Fibroblast of mammary gland (primary cell): Measurements from ENCODE around the gene PCGF3.

Experiments used
- DNase-seq: peaks from one replicate; pipeline ENCODE4 v3.0.0-alpha.2; 2010; ENCODE audit warnings: low read depth
- H3K4me3 ChIP-seq: 2 replicates; pipeline ENCODE4 v1.5.1; 2011; ENCODE audit warnings: low read depth, mild to moderate bottlenecking, low read length, moderate library complexity; ENCODE audit not compliant: control insufficient read depth
- TF ChIP-seq, protein P1 (sequence below): conservative IDR thresholded peaks from 2 replicates; pipeline ENCODE4 v1.5.1; 2011; ENCODE audit warnings: low read depth, low read length, inconsistent platforms; ENCODE audit not compliant: control insufficient read depth, insufficient read depth

PCGF3 gene

DNA sequence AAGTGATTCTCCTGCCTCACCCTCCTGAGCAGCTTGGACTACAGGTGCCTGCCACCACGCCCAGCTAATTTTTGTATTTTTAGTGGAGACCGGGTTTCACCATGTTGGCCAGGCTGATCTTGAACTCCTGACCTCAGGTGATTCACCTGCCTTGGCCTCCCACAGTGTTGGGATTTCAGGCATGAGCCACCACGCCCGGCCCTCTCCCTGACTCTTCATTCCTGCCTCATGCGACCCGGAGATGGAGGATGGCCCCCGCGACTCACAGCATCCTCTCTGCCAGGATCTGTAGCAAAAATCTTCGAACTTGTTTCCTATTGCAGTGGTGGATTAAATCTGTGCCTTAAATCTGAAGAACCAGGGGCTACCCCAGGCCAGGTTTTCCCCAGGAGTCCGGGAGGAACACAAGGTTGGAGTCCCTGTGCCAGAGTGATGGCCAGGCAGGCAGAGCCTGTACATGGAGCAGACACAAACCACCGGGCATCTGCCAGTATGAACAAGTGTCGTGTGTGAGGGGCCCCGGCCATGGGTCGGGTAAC is 108.7 kb downstream of the PCGF3 start:
- no peak for DNase-seq
- TF ChIP-seq, protein P1, sequence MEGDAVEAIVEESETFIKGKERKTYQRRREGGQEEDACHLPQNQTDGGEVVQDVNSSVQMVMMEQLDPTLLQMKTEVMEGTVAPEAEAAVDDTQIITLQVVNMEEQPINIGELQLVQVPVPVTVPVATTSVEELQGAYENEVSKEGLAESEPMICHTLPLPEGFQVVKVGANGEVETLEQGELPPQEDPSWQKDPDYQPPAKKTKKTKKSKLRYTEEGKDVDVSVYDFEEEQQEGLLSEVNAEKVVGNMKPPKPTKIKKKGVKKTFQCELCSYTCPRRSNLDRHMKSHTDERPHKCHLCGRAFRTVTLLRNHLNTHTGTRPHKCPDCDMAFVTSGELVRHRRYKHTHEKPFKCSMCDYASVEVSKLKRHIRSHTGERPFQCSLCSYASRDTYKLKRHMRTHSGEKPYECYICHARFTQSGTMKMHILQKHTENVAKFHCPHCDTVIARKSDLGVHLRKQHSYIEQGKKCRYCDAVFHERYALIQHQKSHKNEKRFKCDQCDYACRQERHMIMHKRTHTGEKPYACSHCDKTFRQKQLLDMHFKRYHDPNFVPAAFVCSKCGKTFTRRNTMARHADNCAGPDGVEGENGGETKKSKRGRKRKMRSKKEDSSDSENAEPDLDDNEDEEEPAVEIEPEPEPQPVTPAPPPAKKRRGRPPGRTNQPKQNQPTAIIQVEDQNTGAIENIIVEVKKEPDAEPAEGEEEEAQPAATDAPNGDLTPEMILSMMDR, result no peak
- no peak overlapping the region for H3K4me3 ChIP-seq

GRCh38 chr4:815464-816146 is 110.0 kb downstream of the PCGF3 start:
- TF ChIP-seq, protein P1, result no peak
- H3K4me3 ChIP-seq, result no peak overlapping the region
- DNase-seq, result no peak

DNA sequence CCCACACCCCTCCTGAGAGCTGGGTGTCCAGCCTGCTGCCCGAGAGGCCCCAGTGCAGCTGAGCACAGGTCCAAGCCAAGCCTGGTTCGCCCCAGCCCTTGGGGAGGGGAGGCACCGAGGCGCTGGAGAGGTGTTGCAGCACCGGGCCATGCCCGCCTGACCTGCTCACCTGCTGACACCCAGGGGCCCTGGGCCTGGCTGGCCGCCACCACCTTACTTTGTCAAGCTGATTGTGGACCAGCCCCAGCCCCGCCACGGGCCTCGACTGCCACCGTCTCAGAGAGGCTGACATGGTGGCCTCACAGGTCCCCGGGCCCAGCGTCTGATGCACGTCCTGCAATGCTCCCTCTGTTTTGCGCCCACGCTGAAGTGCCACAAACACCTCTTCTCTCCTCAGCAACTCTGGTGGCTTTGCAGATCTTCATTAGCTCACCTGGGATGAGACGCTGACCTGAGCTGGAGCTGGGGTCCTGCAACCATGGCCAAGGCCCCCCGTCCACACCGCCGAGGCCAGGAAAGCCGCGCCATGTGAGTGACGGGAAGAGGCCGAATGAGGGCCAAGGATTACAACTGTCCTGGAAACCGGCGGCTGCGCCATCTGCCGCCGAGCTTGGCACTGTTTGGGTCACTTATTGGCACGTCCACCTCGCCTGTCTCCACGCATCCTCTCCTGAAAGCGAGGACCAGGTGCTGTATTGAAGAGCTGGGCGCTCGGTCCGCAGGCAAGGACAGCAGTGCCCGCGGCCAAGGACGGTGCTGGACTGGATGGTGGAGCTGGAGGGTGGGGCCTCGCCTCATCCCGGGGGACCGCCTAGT is 112.7 kb downstream of the PCGF3 start:
- TF ChIP-seq, protein P1, result no peak
- no peak for DNase-seq
- no peak overlapping the region for H3K4me3 ChIP-seq

DNA sequence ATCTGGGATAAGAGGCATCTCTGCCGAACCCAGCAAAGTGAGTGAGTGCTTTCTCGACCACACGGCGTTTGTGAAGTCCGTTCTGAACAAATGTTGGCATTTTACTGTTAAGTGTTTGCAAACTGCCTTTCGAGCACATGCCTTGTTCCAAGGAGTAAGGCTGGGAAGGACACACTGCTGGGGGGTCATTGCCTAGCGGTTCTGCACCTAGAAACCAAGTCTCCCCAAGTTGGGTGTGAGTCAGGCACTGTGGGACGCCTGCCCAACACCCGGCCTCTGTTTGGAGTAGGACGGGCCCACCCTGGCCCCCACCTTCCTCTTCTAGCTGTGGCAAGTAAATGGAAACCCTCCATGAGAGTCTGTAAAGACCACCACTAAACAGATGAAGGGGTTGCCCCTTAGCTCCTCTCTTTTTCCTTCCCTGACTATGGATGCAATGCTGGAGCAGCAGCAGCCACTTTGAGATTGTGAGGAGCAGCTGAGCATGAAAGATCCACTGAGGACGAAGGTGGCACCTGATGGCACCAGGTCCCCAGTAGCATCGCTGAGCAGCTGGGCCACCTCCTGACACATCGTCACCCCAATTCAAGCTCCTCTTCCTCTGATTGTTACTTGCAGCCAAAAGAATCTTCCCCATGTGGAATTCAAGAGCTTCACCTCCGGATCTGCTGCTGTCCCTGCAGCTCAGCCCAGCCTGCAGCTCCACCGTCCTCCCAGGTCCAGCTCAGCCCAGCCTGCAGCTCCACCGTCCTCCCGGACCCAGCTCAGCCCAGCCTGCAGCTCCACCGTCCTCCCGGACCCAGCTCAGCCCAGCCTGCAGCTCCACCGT is 114.0 kb downstream of the PCGF3 start:
- no peak for DNase-seq
- no peak overlapping the region for H3K4me3 ChIP-seq
- TF ChIP-seq, protein P1, result no peak
